Mesodermal cell (in vitro differentiated cells): ENCODE results near the gene TEX13A. TPM values are rescaled to one million over a fixed set of nuclear protein-coding genes. Genes with fewer than 3 reads are reported as not detected.
"Not testable (repeated sequence)": the region's sequence is repeated elsewhere in the genome, so short reads cannot be mapped to it uniquely, and the experiment has no call there.

Source experiments
- H3K27ac ChIP-seq: 2 replicates; pipeline ENCODE4 v1.7.0; 2013; ENCODE audit warnings: mild to moderate bottlenecking, low read depth, low read length, moderate library complexity; ENCODE audit not compliant: severe bottlenecking
- H3K36me3 ChIP-seq: 2 replicates; pipeline ENCODE4 v1.7.1; 2013; ENCODE audit warnings: mild to moderate bottlenecking, low read length, moderate library complexity; ENCODE audit not compliant: control insufficient read depth, insufficient read depth
- H3K4me1 ChIP-seq: one replicate; pipeline ENCODE4 v1.7.1; 2013; ENCODE audit warnings: mild to moderate bottlenecking, low read length; ENCODE audit not compliant: insufficient read depth, control insufficient read depth, poor library complexity, severe bottlenecking
- H3K4me3 ChIP-seq: 2 replicates; pipeline ENCODE4 v1.7.0; 2013; ENCODE audit warnings: low read length, control low read depth, mild to moderate bottlenecking; ENCODE audit not compliant: insufficient read depth, poor library complexity, severe bottlenecking; ENCODE audit errors: extremely low read depth
- H3K9me3 ChIP-seq: 2 replicates; pipeline ENCODE4 v1.7.1; 2013; ENCODE audit warnings: mild to moderate bottlenecking, low read length, moderate library complexity; ENCODE audit not compliant: control insufficient read depth
- WGBS, 2 experiments: methylation state at CpG; one replicate each; pipeline ENCODE4 v1.1.5; 2013; ENCODE audit warnings: missing lambda C conversion rate in 2 of 2; ENCODE audit not compliant: insufficient coverage in 2 of 2; 5-methylcytosine and 5-hydroxymethylcytosine counted together
- polyA plus RNA-seq, 2 experiments: library from polyadenylated mRNA; stranded (reverse); fragments of 50-300 nt; gene quantifications; one replicate each; pipeline ENCODE4 v1.2.3, GENCODE V29; 2013

Gene TEX13A
- not detected for polyA plus RNA-seq (2013, experiment 1 of 2)
- polyA plus RNA-seq (2013, experiment 2 of 2) = not detected

GRCh38 chrX:105220636-105221035 is at the start of gene TEX13A:
Gene TEX13A (minus strand): TSS chrX:105220694. CDS start chrX:105220397, 297 bp downstream.
- no CpG with 5 or more reads among the region's 7 CpGs for WGBS, 2 experiments
- no peaks in the 10 kb centered on the region for H3K36me3 ChIP-seq

DNA sequence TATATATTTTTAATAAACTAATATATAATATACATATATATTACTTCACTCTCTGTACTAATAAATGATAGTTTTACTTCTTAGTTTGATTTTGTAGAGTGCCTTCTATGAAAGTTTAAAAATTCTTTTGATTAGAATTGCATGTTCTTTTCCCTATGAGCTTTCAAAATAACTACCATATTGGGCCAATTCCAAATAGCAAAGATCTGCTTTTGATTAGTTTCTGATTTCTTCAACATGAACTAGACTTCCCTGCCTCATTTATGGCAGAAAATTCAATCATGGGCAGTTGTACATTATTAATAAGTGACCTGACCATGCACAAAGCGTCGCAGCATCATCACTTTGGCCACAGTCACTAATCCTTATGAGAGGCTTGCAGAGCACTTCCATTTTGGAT is 48.9 kb upstream of the TEX13A start:
- Histone ChIP-seq H3K27ac (no peak overlapping the region), H3K9me3 (no peaks in the 10 kb centered on the region), H3K4me3 (no peak overlapping the region), H3K36me3 (no peaks in the 10 kb centered on the region), H3K4me1 (no peaks in the 10 kb centered on the region)
- WGBS, 2 experiments = no CpG with 5 or more reads among the region's 2 CpGs

More at GRCh38 chrX:105220636-105221035, at the start of gene TEX13A:
- Histone ChIP-seq H3K27ac (no peak within 1 kb of the TSS), H3K4me1 (no peaks in the 10 kb centered on the region), H3K9me3 (no peaks in the 10 kb centered on the region), H3K4me3 (no peak within 1 kb of the TSS)

- Histone ChIP-seq H3K27ac (no peak overlapping the region), H3K4me1 (no peaks in the 10 kb centered on the region), H3K36me3 (no peaks in the 10 kb centered on the region), H3K4me3 (no peak overlapping the region), H3K9me3 (no peaks in the 10 kb centered on the region)
- 83 to 86% methylated on average over 1 of the region's 2 CpGs for WGBS, 2 experiments
These were observed 46.7 kb upstream of the TEX13A start for GRCh38 chrX:105267167-105267566.

GRCh38 chrX:105266456-105266855 is 46.0 kb upstream of the TEX13A start:
- Histone ChIP-seq H3K4me1 (no peaks in the 10 kb centered on the region), H3K27ac (no peak overlapping the region), H3K36me3 (no peaks in the 10 kb centered on the region), H3K4me3 (no peak overlapping the region), H3K9me3 (no peaks in the 10 kb centered on the region)
- no CpG with 5 or more reads among the region's 1 CpG for WGBS, 2 experiments

GRCh38 chrX:105265093-105265492 is 44.6 kb upstream of the TEX13A start:
- no CpG with 5 or more reads among the region's 3 CpGs for WGBS, 2 experiments
- no peak overlapping the region for H3K27ac ChIP-seq
- no peaks in the 10 kb centered on the region for H3K4me1 ChIP-seq
- H3K9me3 ChIP-seq = no peaks in the 10 kb centered on the region
- H3K36me3 ChIP-seq = no peaks in the 10 kb centered on the region
- H3K4me3 ChIP-seq = no peak overlapping the region

DNA sequence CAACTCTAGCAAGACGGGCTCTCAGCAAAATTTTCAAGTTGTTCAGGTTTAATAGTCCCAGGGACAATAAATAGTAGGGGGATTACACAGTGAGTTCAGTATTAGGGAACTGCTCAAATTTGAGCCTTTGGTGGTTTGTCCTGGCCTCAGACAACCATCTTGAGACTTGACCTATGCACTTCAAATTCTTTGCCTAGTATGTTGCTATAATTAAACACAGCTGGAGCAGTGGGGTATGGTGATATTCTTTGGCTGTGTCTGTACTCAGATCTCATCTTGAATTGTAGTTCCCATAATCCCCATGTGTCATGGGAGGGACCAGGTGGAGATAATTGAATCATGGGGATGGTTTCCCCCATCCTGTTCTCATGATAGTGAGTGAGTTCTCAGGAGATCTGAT is 43.3 kb upstream of the TEX13A start:
- H3K9me3 ChIP-seq = no peaks in the 10 kb centered on the region
- no peak overlapping the region for H3K27ac ChIP-seq
- H3K4me3 ChIP-seq = no peak overlapping the region
- no peaks in the 10 kb centered on the region for H3K36me3 ChIP-seq
- H3K4me1 ChIP-seq = no peaks in the 10 kb centered on the region
- WGBS, 2 experiments = 100% methylated on average over 1 of the region's 1 CpG

GRCh38 chrX:105263171-105263570 is 42.7 kb upstream of the TEX13A start:
- no peak overlapping the region for H3K27ac ChIP-seq
- no peaks in the 10 kb centered on the region for H3K9me3 ChIP-seq
- no peaks in the 10 kb centered on the region for H3K36me3 ChIP-seq
- no peaks in the 10 kb centered on the region for H3K4me1 ChIP-seq
- WGBS, 2 experiments = no CpG with 5 or more reads among the region's 2 CpGs
- no peak overlapping the region for H3K4me3 ChIP-seq

DNA sequence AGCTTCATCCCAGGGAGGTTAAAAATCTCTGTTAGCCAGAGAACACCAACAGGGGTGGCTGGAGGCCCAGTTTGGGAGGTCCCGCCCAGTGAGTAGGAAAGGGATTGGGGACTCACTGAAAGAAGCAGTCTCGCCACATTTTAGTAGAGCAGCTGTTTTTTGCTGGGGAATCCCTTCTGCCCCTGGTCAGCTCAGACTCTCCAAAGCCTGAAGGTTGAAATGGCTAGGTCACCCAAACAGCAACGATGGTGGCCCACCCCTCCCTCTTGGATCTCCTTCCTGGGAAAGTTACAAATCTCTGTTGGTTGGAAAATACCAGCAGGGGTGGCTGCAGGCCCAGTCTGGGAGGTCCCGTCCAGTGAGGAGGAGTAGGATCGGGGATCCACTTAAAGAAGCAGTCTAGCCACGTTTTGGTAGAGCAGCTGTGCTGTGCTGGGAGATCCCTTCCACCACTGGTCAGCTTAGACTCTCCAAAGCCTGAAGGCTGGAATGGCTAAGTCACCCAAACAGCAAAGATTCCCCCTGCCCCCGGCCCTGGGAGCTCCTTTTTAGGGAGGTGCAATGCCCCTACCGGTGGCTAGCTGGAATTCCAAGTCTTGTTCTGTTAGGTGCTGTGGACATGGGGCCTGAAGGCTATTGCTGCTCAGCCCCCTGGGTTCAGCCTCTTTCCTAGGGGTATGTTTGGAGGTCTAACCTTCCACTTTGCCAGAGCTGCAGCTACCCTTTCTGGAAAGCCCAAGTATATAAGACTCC is 40.0 kb upstream of the TEX13A start:
- no peak overlapping the region for H3K4me3 ChIP-seq
- 100% methylated on average over 1 of the region's 8 CpGs; no CpG with 5 or more reads in 1 of the 2 experiments for WGBS, 2 experiments
- H3K4me1 ChIP-seq = no peaks in the 10 kb centered on the region
- H3K36me3 ChIP-seq = no peaks in the 10 kb centered on the region
- H3K27ac ChIP-seq = no peak overlapping the region
- H3K9me3 ChIP-seq = no peaks in the 10 kb centered on the region

GRCh38 chrX:105241056-105241455 is 20.6 kb upstream of the TEX13A start:
- Histone ChIP-seq H3K36me3 (no peaks in the 10 kb centered on the region), H3K9me3 (no peaks in the 10 kb centered on the region), H3K4me1 (no peaks in the 10 kb centered on the region), H3K27ac (no peak overlapping the region), H3K4me3 (no peak overlapping the region)
- no CpG with 5 or more reads among the region's 2 CpGs for WGBS, 2 experiments

DNA sequence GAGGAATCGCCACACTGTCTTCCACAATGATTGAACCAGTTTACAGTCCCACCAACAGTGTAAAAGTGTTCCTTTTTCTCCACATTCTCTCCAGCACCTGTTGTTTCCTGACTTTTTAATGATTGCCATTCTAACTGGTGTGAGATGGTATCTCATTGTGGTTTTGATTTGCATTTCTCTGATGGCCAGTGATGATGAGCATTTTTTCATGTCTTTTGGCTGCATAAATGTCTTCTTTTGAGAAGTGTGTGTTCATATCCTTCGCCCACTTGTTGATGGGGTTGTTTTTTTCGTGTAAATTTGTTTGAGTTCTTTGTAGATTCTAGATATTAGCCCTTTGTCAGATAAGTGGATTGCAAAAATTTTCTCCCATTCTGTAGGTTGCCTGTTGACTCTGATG is 16.9 kb upstream of the TEX13A start:
- not testable (repeated sequence) for H3K9me3 ChIP-seq, H3K36me3 ChIP-seq, H3K4me1 ChIP-seq, H3K27ac ChIP-seq, H3K4me3 ChIP-seq
- 60% methylated on average over 1 of the region's 3 CpGs; no CpG with 5 or more reads in 1 of the 2 experiments for WGBS, 2 experiments

- no peaks in the 10 kb centered on the region for H3K9me3 ChIP-seq
- H3K4me3 ChIP-seq = no peak overlapping the region
- H3K36me3 ChIP-seq = no peaks in the 10 kb centered on the region
- 100% methylated on average over 1 of the region's 3 CpGs for WGBS, 2 experiments
- no peak overlapping the region for H3K27ac ChIP-seq
- no peaks in the 10 kb centered on the region for H3K4me1 ChIP-seq
These were observed 8.7 kb upstream of the TEX13A start for GRCh38 chrX:105229146-105229545.
